Measurements from ENCODE around the gene MFSD6.

DNA sequence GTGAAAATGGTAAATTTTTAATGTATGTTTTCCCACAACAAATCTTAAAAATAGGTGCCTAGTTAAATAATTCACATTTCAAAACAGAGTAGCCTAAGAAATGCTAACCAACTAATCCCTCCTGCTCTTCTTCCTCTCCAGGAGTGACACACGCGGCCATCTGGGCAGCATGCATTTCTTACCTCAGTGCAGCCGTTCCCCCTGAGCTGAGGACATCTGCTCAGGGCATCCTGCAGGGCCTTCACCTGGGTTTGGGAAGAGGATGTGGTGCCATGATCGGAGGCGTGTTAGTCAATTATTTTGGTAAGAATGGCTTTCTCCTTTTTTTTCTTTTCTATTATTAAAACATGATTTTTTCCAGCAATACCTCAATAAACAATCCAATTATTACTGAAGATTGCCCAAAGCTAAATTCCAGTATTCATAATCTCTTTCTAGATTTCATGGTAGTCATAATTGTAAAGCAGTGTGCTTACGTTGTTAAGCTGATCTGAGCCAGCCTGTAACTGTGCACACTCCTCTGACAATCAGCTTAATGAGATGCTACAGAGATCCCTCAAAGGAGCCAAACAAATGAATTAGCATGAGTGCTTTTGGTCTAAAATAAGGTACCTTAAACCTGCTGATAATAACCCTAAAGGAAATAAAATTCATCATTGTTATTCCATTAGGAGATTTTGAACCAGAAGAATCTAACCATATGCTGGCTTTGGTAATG lies 80.5 kb downstream of the MFSD6 start:
- TF ChIP-seq JUN (CRISPR knock-in tag; IDR thresholded peaks at IDR 0.05) (no peak), CBFB (CRISPR knock-in tag; IDR thresholded peaks at IDR 0.05; ENCODE audit: low read depth) (no peak), NFYB (CRISPR knock-in tag; conservative IDR thresholded peaks at IDR 0.05; ENCODE audit: low read depth) (no peak)
- TF ChIP-seq, protein P1, sequence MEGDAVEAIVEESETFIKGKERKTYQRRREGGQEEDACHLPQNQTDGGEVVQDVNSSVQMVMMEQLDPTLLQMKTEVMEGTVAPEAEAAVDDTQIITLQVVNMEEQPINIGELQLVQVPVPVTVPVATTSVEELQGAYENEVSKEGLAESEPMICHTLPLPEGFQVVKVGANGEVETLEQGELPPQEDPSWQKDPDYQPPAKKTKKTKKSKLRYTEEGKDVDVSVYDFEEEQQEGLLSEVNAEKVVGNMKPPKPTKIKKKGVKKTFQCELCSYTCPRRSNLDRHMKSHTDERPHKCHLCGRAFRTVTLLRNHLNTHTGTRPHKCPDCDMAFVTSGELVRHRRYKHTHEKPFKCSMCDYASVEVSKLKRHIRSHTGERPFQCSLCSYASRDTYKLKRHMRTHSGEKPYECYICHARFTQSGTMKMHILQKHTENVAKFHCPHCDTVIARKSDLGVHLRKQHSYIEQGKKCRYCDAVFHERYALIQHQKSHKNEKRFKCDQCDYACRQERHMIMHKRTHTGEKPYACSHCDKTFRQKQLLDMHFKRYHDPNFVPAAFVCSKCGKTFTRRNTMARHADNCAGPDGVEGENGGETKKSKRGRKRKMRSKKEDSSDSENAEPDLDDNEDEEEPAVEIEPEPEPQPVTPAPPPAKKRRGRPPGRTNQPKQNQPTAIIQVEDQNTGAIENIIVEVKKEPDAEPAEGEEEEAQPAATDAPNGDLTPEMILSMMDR (IDR thresholded peaks at IDR 0.05), result no peak
- TF ChIP-seq, protein P2, sequence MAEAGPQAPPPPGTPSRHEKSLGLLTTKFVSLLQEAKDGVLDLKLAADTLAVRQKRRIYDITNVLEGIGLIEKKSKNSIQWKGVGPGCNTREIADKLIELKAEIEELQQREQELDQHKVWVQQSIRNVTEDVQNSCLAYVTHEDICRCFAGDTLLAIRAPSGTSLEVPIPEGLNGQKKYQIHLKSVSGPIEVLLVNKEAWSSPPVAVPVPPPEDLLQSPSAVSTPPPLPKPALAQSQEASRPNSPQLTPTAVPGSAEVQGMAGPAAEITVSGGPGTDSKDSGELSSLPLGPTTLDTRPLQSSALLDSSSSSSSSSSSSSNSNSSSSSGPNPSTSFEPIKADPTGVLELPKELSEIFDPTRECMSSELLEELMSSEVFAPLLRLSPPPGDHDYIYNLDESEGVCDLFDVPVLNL (CRISPR knock-in tag; IDR thresholded peaks at IDR 0.05; ENCODE audit: borderline replicate concordance, low read depth), result no peak
